GM19328 (cell line): ENCODE measurements around the gene LHFPL2.

Source experiments
- ATAC-seq: cut with Tn5 transposase; IDR thresholded peaks from one replicate; pipeline ENCODE4 v1.9.1; 2021; ENCODE audit warnings: mild to moderate bottlenecking, moderate library complexity; ENCODE audit not compliant: unreplicated experiment

The LHFPL2 gene

GRCh38 chr5:78642701-78643100 lies 5.9 kb downstream of the LHFPL2 start:
- ATAC-seq = no peak

GRCh38 chr5:78640662-78641474 lies 7.7 kb downstream of the LHFPL2 start:
- ATAC-seq = no peak

GRCh38 chr5:78639791-78640190 lies 8.8 kb downstream of the LHFPL2 start:
- ATAC-seq = no peak

GRCh38 chr5:78638973-78639669 lies 9.5 kb downstream of the LHFPL2 start:
- no peak for ATAC-seq

- no peak for ATAC-seq
Observed at GRCh38 chr5:78638423-78638822, 10.1 kb downstream of the LHFPL2 start.

GRCh38 chr5:78637468-78637867 lies 11.1 kb downstream of the LHFPL2 start:
- ATAC-seq = no peak

- no peak for ATAC-seq
Observed at GRCh38 chr5:78636682-78637081, 11.9 kb downstream of the LHFPL2 start.

GRCh38 chr5:78634634-78635033 lies 13.9 kb downstream of the LHFPL2 start:
- no peak for ATAC-seq

GRCh38 chr5:78634229-78634628 lies 14.3 kb downstream of the LHFPL2 start:
- ATAC-seq = no peak

GRCh38 chr5:78633700-78634099 lies 14.9 kb downstream of the LHFPL2 start:
- no peak for ATAC-seq

GRCh38 chr5:78632467-78632866 lies 16.1 kb downstream of the LHFPL2 start:
- ATAC-seq = no peak

- ATAC-seq = no peak
Observed at GRCh38 chr5:78631931-78632330, 16.6 kb downstream of the LHFPL2 start.

GRCh38 chr5:78630047-78630446 lies 18.5 kb downstream of the LHFPL2 start:
- no peak for ATAC-seq

GRCh38 chr5:78629624-78630023 lies 18.9 kb downstream of the LHFPL2 start:
- ATAC-seq = no peak

- ATAC-seq = no peak
Observed at GRCh38 chr5:78628270-78628992, 20.1 kb downstream of the LHFPL2 start.

- ATAC-seq = no peak
Observed at GRCh38 chr5:78627766-78628165, 20.8 kb downstream of the LHFPL2 start.

GRCh38 chr5:78627175-78627574 lies 21.4 kb downstream of the LHFPL2 start:
- no peak for ATAC-seq

GRCh38 chr5:78626009-78626571 lies 22.5 kb downstream of the LHFPL2 start:
- no peak for ATAC-seq

- ATAC-seq = no peak
Observed at GRCh38 chr5:78624992-78625391, 23.6 kb downstream of the LHFPL2 start.

GRCh38 chr5:78624011-78624541 lies 24.5 kb downstream of the LHFPL2 start:
- no peak for ATAC-seq
